HepG2 (cell line): ENCODE data around the gene THOC6. TPM values are rescaled to one million over a fixed set of nuclear protein-coding genes. Genes with fewer than 3 reads are reported as not detected.

ENCODE experiments used
- CENPT ChIP-seq: sonication (generic); formaldehyde crosslinking; IDR thresholded peaks from 2 replicates; pipeline ENCODE4 v1.8.0; 2022; ENCODE audit warnings: low read depth, mild to moderate bottlenecking, moderate library complexity, missing genetic modification reagents
- DR1 ChIP-seq: sonication (generic); formaldehyde crosslinking; IDR thresholded peaks from 2 replicates; pipeline ENCODE4 v1.8.0; 2021; ENCODE audit warnings: mild to moderate bottlenecking, missing genetic modification reagents, inconsistent platforms
- PAWR ChIP-seq: sonication (generic); formaldehyde crosslinking; IDR thresholded peaks from 2 replicates; pipeline ENCODE4 v1.4.0; 2020; ENCODE audit warnings: missing genetic modification reagents, mild to moderate bottlenecking, borderline replicate concordance
- RAD51 ChIP-seq: fragments of 450-650 bp; IDR thresholded peaks from 2 replicates; pipeline ENCODE4 v1.6.1; 2016; ENCODE audit warnings: borderline replicate concordance
- REXO4 ChIP-seq: sonication (generic); formaldehyde crosslinking; IDR thresholded peaks from 2 replicates; pipeline ENCODE4 v1.8.0; 2022; ENCODE audit warnings: missing genetic modification reagents, mild to moderate bottlenecking, borderline replicate concordance
- SIN3A ChIP-seq: IDR thresholded peaks from 2 replicates; pipeline ENCODE4 v1.6.1; 2011; ENCODE audit warnings: low read depth, mild to moderate bottlenecking, control low read depth, low read length, borderline replicate concordance
- SIX1 ChIP-seq: sonication (generic); formaldehyde crosslinking; IDR thresholded peaks from 2 replicates; pipeline ENCODE4 v1.4.0; 2020; ENCODE audit warnings: missing genetic modification reagents, borderline replicate concordance
- WIZ ChIP-seq: sonication (generic); formaldehyde crosslinking; IDR thresholded peaks from 2 replicates; pipeline ENCODE4 v1.5.1; 2020; ENCODE audit warnings: mild to moderate bottlenecking, missing genetic modification reagents
- ZNF10 ChIP-seq: sonication (generic); formaldehyde crosslinking; IDR thresholded peaks from 2 replicates; pipeline ENCODE4 v1.4.0; 2020; ENCODE audit warnings: mild to moderate bottlenecking, low read depth, missing genetic modification reagents, borderline replicate concordance
- ZNF251 ChIP-seq: sonication (generic); formaldehyde crosslinking; IDR thresholded peaks from 2 replicates; pipeline ENCODE4 v1.9.0; 2021; ENCODE audit warnings: mild to moderate bottlenecking, missing genetic modification reagents
- ZNF329 ChIP-seq: sonication (generic); formaldehyde crosslinking; IDR thresholded peaks from 2 replicates; pipeline ENCODE4 v1.9.0; 2021; ENCODE audit warnings: low read depth, mild to moderate bottlenecking, missing genetic modification reagents
- ZNF335 ChIP-seq: sonication (generic); formaldehyde crosslinking; IDR thresholded peaks from 2 replicates; pipeline ENCODE4 v1.4.0; 2020; ENCODE audit warnings: missing genetic modification reagents
- ZNF343 ChIP-seq: sonication (generic); formaldehyde crosslinking; IDR thresholded peaks from 2 replicates; pipeline ENCODE4 v1.4.0; 2020; ENCODE audit warnings: mild to moderate bottlenecking, missing genetic modification reagents
- ZNF383 ChIP-seq: sonication (generic); formaldehyde crosslinking; IDR thresholded peaks from 2 replicates; pipeline ENCODE4 v1.4.0; 2020; ENCODE audit warnings: missing genetic modification reagents, mild to moderate bottlenecking, borderline replicate concordance
- ZNF569 ChIP-seq: sonication (generic); formaldehyde crosslinking; IDR thresholded peaks from 2 replicates; pipeline ENCODE4 v1.5.0; 2020; ENCODE audit warnings: mild to moderate bottlenecking, missing genetic modification reagents, moderate library complexity, borderline replicate concordance
- ZNF572 ChIP-seq: sonication (generic); formaldehyde crosslinking; IDR thresholded peaks from 2 replicates; pipeline ENCODE4 v1.5.1; 2020; ENCODE audit warnings: mild to moderate bottlenecking, missing genetic modification reagents
- ZNF670 ChIP-seq: sonication (generic); formaldehyde crosslinking; IDR thresholded peaks from 2 replicates; pipeline ENCODE4 v1.8.0; 2022; ENCODE audit warnings: mild to moderate bottlenecking, missing genetic modification reagents, borderline replicate concordance
- ZNF75D ChIP-seq: sonication (generic); formaldehyde crosslinking; IDR thresholded peaks from 2 replicates; pipeline ENCODE4 v1.8.1; 2023; ENCODE audit warnings: missing genetic modification reagents, mild to moderate bottlenecking, borderline replicate concordance
- ZNF83 ChIP-seq: sonication (generic); formaldehyde crosslinking; IDR thresholded peaks from 2 replicates; pipeline ENCODE4 v1.4.0; 2020; ENCODE audit warnings: missing genetic modification reagents, mild to moderate bottlenecking, borderline replicate concordance
- polyA plus RNA-seq, 8 experiments: library from polyadenylated mRNA; depleted of rRNA in 3 of 8; stranded (reverse) in 7 of 8; unstranded in 1 of 8; fragments of >200 nt; fragmentation: Illumina TruSeq in 4 of 8; extraction: Trizol in 4 of 8; gene quantifications; 2 replicates each; pipeline versions ENCODE4 v1.2.1 to v1.2.3, GENCODE V29; 2011 to 2016; ENCODE audit warnings: low read depth in 4 of 8, missing spikeins in 1 of 8, mixed read lengths in 1 of 8; ENCODE audit not compliant: insufficient read depth in 1 of 8
- total RNA-seq, 5 experiments: library from RNA; depleted of rRNA; stranded (reverse); fragments of >200 nt; fragmentation: Illumina TruSeq; extraction: Trizol; gene quantifications; 2 replicates each; pipeline ENCODE4 v1.2.3, GENCODE V29; 2016; ENCODE audit warnings: low read depth in 1 of 5
- TF ChIP-seq, protein P1 (sequence below): sonication (generic); formaldehyde crosslinking; IDR thresholded peaks from 2 replicates; pipeline ENCODE4 v1.4.0; 2020; ENCODE audit warnings: missing genetic modification reagents
- TF ChIP-seq, protein P2 (sequence below): sonication (generic); formaldehyde crosslinking; IDR thresholded peaks from 2 replicates; pipeline ENCODE4 v1.4.0; 2020; ENCODE audit warnings: missing genetic modification reagents

THOC6 gene
- total and polyA plus RNA-seq, 2 of the 13 experiments (the other 11 are each of a cell fraction or from before 2014, with no cell fraction given) = 32.1 to 37.0 TPM

DNA sequence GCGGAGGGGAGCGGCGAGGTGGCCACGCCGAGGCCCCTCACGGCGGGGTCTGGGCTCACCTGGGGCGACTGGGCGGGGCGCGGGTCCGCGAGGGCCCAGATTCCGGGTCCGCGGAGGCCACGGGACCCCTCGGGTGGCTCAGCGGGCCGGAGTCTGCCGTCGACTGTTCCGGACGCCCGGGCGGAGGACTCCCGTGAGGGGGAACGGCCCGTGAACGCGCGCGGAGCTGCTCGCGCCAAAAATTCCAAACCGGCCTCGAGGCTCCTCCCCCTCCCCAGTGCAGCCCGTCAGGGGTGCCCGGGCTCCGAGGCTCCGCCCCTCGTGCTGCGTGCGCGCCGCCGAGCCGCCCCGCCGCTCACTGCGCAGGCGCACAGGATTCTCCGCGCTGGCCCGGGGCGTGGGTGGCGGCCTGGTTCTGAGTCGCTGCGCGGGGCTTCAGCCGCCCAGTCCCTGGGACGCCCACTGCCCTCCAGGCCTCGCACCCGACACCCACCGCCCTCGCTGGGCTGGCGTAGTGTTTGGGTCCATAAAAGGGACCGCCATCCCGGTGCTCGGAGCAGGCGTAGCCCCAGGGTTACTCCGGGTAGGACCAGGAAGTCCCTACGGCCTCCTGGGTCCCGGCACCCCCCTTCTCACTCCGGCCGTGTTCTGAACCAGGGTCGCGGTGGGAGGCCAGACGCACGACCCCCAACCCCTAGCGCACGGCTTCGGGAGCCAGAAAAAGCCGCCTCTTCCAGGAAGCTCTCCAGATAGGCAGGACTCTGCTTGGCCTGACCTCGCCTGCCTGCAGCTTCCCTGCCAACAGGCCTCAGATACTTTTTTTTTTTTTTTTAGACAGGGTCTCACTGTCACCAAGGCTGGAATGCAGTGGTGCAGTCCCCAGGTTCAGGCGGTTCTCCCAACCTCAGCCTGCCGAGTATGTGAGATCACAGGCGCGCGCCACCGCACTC lies 43.3 kb upstream of the THOC6 start, which contains the start of gene PKMYT1 (continued):
- no peak; the same call in 1 of the 2 replicates for TF ChIP-seq WIZ (CRISPR knock-in tag)
- TF ChIP-seq, protein P1, sequence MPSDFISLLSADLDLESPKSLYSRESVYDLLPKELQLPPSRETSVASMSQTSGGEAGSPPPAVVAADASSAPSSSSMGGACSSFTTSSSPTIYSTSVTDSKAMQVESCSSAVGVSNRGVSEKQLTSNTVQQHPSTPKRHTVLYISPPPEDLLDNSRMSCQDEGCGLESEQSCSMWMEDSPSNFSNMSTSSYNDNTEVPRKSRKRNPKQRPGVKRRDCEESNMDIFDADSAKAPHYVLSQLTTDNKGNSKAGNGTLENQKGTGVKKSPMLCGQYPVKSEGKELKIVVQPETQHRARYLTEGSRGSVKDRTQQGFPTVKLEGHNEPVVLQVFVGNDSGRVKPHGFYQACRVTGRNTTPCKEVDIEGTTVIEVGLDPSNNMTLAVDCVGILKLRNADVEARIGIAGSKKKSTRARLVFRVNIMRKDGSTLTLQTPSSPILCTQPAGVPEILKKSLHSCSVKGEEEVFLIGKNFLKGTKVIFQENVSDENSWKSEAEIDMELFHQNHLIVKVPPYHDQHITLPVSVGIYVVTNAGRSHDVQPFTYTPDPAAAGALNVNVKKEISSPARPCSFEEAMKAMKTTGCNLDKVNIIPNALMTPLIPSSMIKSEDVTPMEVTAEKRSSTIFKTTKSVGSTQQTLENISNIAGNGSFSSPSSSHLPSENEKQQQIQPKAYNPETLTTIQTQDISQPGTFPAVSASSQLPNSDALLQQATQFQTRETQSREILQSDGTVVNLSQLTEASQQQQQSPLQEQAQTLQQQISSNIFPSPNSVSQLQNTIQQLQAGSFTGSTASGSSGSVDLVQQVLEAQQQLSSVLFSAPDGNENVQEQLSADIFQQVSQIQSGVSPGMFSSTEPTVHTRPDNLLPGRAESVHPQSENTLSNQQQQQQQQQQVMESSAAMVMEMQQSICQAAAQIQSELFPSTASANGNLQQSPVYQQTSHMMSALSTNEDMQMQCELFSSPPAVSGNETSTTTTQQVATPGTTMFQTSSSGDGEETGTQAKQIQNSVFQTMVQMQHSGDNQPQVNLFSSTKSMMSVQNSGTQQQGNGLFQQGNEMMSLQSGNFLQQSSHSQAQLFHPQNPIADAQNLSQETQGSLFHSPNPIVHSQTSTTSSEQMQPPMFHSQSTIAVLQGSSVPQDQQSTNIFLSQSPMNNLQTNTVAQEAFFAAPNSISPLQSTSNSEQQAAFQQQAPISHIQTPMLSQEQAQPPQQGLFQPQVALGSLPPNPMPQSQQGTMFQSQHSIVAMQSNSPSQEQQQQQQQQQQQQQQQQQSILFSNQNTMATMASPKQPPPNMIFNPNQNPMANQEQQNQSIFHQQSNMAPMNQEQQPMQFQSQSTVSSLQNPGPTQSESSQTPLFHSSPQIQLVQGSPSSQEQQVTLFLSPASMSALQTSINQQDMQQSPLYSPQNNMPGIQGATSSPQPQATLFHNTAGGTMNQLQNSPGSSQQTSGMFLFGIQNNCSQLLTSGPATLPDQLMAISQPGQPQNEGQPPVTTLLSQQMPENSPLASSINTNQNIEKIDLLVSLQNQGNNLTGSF (CRISPR knock-in tag) = no peak
- no peak for TF ChIP-seq REXO4 (CRISPR knock-in tag)
- TF ChIP-seq ZNF383 = 0 out of 2 replicates have a peak, but pooled peaks have one; percentile 25
- 0 out of 2 replicates have a peak, but pooled peaks have one; percentile 1 for TF ChIP-seq ZNF572 (CRISPR knock-in tag)
- TF ChIP-seq ZNF343 (CRISPR knock-in tag) = peak; percentile 85
- TF ChIP-seq ZNF335 (CRISPR knock-in tag) = peak; percentile 35; the same call in 1 of the 2 replicates
- peak; percentile 94; the same call in 1 of the 2 replicates for TF ChIP-seq ZNF670 (CRISPR knock-in tag)
- TF ChIP-seq ZNF75D (CRISPR knock-in tag) = 0 out of 2 replicates have a peak, but pooled peaks have one; percentile 45
- TF ChIP-seq ZNF10 (CRISPR knock-in tag) = no peak
- TF ChIP-seq RAD51 = no peak
- TF ChIP-seq SIN3A = peak; percentile 83; the same call in 1 of the 2 replicates
- TF ChIP-seq ZNF329 (CRISPR knock-in tag) = no peak
- TF ChIP-seq, protein P2, sequence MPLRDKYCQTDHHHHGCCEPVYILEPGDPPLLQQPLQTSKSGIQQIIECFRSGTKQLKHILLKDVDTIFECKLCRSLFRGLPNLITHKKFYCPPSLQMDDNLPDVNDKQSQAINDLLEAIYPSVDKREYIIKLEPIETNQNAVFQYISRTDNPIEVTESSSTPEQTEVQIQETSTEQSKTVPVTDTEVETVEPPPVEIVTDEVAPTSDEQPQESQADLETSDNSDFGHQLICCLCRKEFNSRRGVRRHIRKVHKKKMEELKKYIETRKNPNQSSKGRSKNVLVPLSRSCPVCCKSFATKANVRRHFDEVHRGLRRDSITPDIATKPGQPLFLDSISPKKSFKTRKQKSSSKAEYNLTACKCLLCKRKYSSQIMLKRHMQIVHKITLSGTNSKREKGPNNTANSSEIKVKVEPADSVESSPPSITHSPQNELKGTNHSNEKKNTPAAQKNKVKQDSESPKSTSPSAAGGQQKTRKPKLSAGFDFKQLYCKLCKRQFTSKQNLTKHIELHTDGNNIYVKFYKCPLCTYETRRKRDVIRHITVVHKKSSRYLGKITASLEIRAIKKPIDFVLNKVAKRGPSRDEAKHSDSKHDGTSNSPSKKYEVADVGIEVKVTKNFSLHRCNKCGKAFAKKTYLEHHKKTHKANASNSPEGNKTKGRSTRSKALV (CRISPR knock-in tag) = peak; percentile 13; the same call in 1 of the 2 replicates
- peak; percentile 64; the same call in 1 of the 2 replicates for TF ChIP-seq PAWR (CRISPR knock-in tag)
- no peak for TF ChIP-seq ZNF569 (CRISPR knock-in tag)
- peak; percentile 38; the same call in 1 of the 2 replicates for TF ChIP-seq DR1 (CRISPR knock-in tag)
- TF ChIP-seq ZNF83 (CRISPR knock-in tag) = peak; percentile 46; the same call in 1 of the 2 replicates
- no peak; the same call in 1 of the 2 replicates for TF ChIP-seq CENPT (CRISPR knock-in tag)
- TF ChIP-seq SIX1 (CRISPR knock-in tag) = no peak
- no peak for TF ChIP-seq ZNF251
